ENCODE results near the gene SEMA5B. TPM values are rescaled to one million over a fixed set of nuclear protein-coding genes. Genes with fewer than 3 reads are reported as not detected.

SEMA5B gene
- polyA plus RNA-seq, 1 experiment: not detected

DNA sequence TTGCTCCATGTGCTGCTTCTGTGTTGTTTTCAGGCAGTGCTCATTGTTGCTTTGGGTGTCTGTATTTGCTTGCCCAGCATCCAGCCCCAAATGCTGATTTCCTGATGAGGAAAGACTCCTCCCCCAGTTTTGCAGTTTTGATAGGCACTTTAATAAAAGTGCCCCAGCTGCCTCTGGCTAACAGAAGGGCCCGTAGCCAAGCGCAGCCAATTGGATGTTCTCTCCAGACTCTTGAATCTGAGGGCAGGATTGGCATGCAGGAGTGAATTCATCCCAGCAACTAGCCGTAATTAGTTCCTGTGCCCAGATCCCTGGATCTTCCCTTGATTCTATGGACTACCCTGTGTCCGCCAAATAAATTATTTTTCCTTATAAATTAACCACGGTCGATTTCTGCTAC is 14.8 kb upstream of the SEMA5B start:
- POLR2A ChIA-PET: no interaction called here
- CTCF ChIA-PET: interaction anchor here (0.7 to 5.0 kb wide), 3 partner anchors 13 to 216 kb away, joined by 3 to 33 read pairs (median 3); partner anchors contain the start of gene SEMA5B
- H3K27me3 ChIP-seq (ENCODE audit: control insufficient read depth, insufficient read depth, low read length): peaks cover 22% of the 10 kb centered on the region

DNA sequence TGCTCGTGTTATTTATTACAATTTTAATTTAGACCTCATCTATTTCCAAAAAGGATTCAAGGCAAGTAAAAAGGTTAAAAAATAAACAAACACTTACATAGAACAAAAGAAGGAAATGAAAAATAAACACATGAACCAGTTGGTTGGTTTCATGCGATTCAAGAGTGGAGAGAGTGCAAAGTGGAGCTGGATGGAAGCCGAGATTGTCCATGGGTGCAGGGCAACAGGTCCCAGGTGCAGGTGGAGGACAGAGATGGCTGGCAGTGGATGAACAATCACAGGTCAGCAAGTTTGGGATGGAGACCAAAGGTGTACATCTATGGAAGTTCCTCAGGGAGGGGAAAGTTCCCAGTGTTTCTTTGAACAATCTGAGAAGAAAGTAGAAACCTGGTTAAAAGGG is 11.6 kb upstream of the SEMA5B start:
- Histone ChIP-seq H3K36me3 (ENCODE audit: control insufficient read depth, insufficient read depth, low read length) (no peaks in the 10 kb centered on the region), H3K27me3 (ENCODE audit: control insufficient read depth, insufficient read depth, low read length) (peaks cover 28% of the 10 kb centered on the region), H3K4me3 (ENCODE audit: low read depth, low read length) (no peak overlapping the region)
- CTCF ChIA-PET: no interaction called here
- POLR2A ChIA-PET: no interaction called here
- TF ChIP-seq, protein P1, sequence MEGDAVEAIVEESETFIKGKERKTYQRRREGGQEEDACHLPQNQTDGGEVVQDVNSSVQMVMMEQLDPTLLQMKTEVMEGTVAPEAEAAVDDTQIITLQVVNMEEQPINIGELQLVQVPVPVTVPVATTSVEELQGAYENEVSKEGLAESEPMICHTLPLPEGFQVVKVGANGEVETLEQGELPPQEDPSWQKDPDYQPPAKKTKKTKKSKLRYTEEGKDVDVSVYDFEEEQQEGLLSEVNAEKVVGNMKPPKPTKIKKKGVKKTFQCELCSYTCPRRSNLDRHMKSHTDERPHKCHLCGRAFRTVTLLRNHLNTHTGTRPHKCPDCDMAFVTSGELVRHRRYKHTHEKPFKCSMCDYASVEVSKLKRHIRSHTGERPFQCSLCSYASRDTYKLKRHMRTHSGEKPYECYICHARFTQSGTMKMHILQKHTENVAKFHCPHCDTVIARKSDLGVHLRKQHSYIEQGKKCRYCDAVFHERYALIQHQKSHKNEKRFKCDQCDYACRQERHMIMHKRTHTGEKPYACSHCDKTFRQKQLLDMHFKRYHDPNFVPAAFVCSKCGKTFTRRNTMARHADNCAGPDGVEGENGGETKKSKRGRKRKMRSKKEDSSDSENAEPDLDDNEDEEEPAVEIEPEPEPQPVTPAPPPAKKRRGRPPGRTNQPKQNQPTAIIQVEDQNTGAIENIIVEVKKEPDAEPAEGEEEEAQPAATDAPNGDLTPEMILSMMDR (IDR thresholded peaks at IDR 0.05; ENCODE audit: insufficient read depth, low read depth, low read length): no peak
- no peak for DNase-seq (ENCODE audit: low read depth)

More for the DNA sequence above, 14.8 kb upstream of the SEMA5B start:
- H3K4me3 ChIP-seq (ENCODE audit: low read depth, low read length): no peak overlapping the region
- TF ChIP-seq, protein P1 (IDR thresholded peaks at IDR 0.05; ENCODE audit: insufficient read depth, low read depth, low read length): no peak
- no peaks in the 10 kb centered on the region for H3K36me3 ChIP-seq (ENCODE audit: control insufficient read depth, insufficient read depth, low read length)
- no peak for DNase-seq (ENCODE audit: low read depth)

DNA sequence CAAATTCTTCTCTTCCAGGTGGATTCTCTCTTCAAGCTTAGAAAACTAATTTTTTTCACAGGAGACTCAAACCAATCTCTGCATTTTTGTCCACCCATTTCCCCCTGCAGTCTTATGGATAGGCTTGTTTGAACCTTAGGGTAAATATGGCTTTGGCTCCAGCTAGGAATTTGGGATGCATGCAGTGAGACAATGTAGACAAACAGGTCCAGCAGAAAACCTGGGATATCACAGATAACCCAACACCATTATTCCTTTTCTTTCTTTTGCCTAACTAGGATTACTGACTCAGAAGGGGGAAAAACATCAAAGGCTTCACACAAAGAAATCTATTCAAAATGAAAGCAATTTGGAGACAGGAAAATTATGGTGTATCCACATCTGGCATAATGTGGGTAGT is 11.2 kb upstream of the SEMA5B start:
- peaks cover 28% of the 10 kb centered on the region for H3K27me3 ChIP-seq (ENCODE audit: control insufficient read depth, insufficient read depth, low read length)
- CTCF ChIA-PET: interaction anchor here (1.1 kb wide), 1 partner anchor 345 kb away, joined by 5 read pairs; no protein-coding TSS in a partner anchor
- POLR2A ChIA-PET: no interaction called here

DNA sequence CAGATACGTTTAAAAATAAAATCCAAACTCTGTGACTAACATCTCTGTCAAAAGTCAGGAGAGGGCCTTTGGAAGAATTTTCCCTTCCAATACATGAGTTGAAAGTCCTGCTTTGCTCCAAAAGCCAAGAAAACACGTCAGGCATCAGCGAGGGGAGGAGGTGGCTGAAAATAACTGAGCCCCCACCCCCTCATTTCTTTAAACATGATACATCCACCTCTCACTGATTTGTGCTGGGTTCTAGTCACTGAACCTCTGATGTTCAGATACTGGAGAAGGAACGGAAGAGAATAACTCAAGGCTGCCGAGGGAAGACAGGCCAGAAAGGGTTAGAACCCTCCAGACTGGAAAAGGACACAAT is 9.4 kb upstream of the SEMA5B start:
- H3K36me3 ChIP-seq (ENCODE audit: control insufficient read depth, insufficient read depth, low read length): no peaks in the 10 kb centered on the region
- H3K27me3 ChIP-seq (ENCODE audit: control insufficient read depth, insufficient read depth, low read length): peaks cover 31% of the 10 kb centered on the region
- CTCF ChIA-PET: interaction anchor here (0.8 to 0.9 kb wide), 2 partner anchors 9 to 95 kb away, joined by 3 read pairs; partner anchors contain the start of gene SEMA5B
- H3K4me3 ChIP-seq (ENCODE audit: low read depth, low read length): no peak overlapping the region
- no peak for DNase-seq (ENCODE audit: low read depth)
- POLR2A ChIA-PET: no interaction called here
- TF ChIP-seq, protein P1 (IDR thresholded peaks at IDR 0.05; ENCODE audit: insufficient read depth, low read depth, low read length): no peak

More for the DNA sequence above, 11.2 kb upstream of the SEMA5B start:
- TF ChIP-seq, protein P1 (IDR thresholded peaks at IDR 0.05; ENCODE audit: insufficient read depth, low read depth, low read length): no peak
- Histone ChIP-seq H3K4me3 (ENCODE audit: low read depth, low read length) (no peak overlapping the region), H3K36me3 (ENCODE audit: control insufficient read depth, insufficient read depth, low read length) (no peaks in the 10 kb centered on the region)
- no peak for DNase-seq (ENCODE audit: low read depth)

DNA sequence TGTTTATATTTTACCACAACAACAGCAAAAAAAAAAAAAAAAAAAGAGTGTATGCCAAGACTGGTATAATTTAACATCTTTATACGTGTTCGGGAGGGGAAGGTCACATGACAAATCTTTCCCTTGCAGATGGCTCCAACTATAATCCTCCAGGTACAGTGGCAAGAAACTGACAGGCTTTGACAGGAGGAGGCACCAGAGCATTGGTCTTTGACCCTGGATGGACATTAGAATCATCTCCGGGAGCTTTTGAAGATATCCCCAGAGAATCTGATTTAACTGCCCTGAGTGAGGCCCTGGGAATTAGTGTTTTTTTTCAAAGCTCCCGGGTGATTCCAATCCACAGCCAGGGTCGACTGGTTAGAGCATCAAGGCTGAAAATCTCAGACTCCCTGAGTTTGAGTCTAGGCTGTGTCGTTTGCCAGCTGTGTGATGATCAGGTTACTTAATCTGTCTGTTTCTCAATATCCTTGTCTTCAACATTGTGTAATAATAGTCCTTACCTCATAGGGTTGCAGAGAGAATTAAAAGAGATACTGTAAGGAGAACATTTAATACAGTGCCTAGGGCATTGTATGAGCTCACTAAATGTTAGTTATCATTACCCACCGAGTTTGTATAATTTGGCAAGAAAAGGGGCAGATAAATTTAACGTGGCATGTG is 8.9 kb upstream of the SEMA5B start:
- ChIA-PET CTCF (interaction anchor here (0.8 to 0.9 kb wide), 2 partner anchors 9 to 94 kb away, joined by 3 read pairs; partner anchors contain the start of gene SEMA5B), POLR2A (no interaction called here)

More for the DNA sequence above, 8.9 kb upstream of the SEMA5B start:
- H3K36me3 ChIP-seq (ENCODE audit: control insufficient read depth, insufficient read depth, low read length): no peaks in the 10 kb centered on the region
- TF ChIP-seq, protein P1 (IDR thresholded peaks at IDR 0.05; ENCODE audit: insufficient read depth, low read depth, low read length): no peak
- DNase-seq (ENCODE audit: low read depth): no peak
- H3K27me3 ChIP-seq (ENCODE audit: control insufficient read depth, insufficient read depth, low read length): peaks cover 30% of the 10 kb centered on the region
- no peak overlapping the region for H3K4me3 ChIP-seq (ENCODE audit: low read depth, low read length)

Measured in BJ (cell line).